CD4-positive, alpha-beta T cell treated with Interleukin-4 for 1 hour (primary cell): Measurements from ENCODE around the gene SNTG2.

Experiments
- DNase-seq, 2 donors: peaks; one replicate each; pipeline ENCODE4 v3.0.0-alpha.2; 2020 to 2022

Gene SNTG2

GRCh38 chr2:929011-929735 lies 21.5 kb upstream of the SNTG2 start:
- DNase-seq: no peak

GRCh38 chr2:929925-930324 lies 20.7 kb upstream of the SNTG2 start:
- no peak for DNase-seq

- no peak for DNase-seq
These were observed 19.7 kb upstream of the SNTG2 start for GRCh38 chr2:930935-931334.

GRCh38 chr2:932320-933115 lies 18.1 kb upstream of the SNTG2 start:
- no peak for DNase-seq

GRCh38 chr2:933734-934295 lies 16.8 kb upstream of the SNTG2 start:
- no peak for DNase-seq

GRCh38 chr2:937530-937929 lies 13.1 kb upstream of the SNTG2 start:
- no peak for DNase-seq

GRCh38 chr2:938181-939005 lies 12.3 kb upstream of the SNTG2 start:
- DNase-seq: no peak

- DNase-seq: no peak
These were observed 10.6 kb upstream of the SNTG2 start for GRCh38 chr2:939936-940601.

- no peak for DNase-seq
These were observed 8.8 kb upstream of the SNTG2 start for GRCh38 chr2:941871-942270.

GRCh38 chr2:942775-943460 lies 7.7 kb upstream of the SNTG2 start:
- DNase-seq: no peak

- DNase-seq: no peak
These were observed 7.2 kb upstream of the SNTG2 start for GRCh38 chr2:943461-943797.

GRCh38 chr2:943821-944220 lies 6.8 kb upstream of the SNTG2 start:
- DNase-seq: no peak

GRCh38 chr2:944693-945092 lies 6.0 kb upstream of the SNTG2 start:
- no peak for DNase-seq

GRCh38 chr2:945104-945503 lies 5.5 kb upstream of the SNTG2 start:
- DNase-seq: no peak

GRCh38 chr2:946073-946948 lies 4.3 kb upstream of the SNTG2 start:
- no peak for DNase-seq

GRCh38 chr2:949384-950079 lies 1.1 kb upstream of the SNTG2 start:
- DNase-seq: no peak

- DNase-seq: no peak
These were observed 766 bp downstream of the SNTG2 start for GRCh38 chr2:951224-952006.

GRCh38 chr2:953408-953807 lies 2.8 kb downstream of the SNTG2 start:
- DNase-seq: no peak

- no peak for DNase-seq
These were observed 3.5 kb downstream of the SNTG2 start for GRCh38 chr2:953975-954686.
